ENCODE measurements around the gene TRIM7. TPM values are rescaled to one million over a fixed set of nuclear protein-coding genes. Genes with fewer than 3 reads are reported as not detected.

The TRIM7 gene
- total and polyA plus RNA-seq, 2 of the 4 experiments (the other 2 are of a cell fraction) = 0.54 to 1.0 TPM

DNA sequence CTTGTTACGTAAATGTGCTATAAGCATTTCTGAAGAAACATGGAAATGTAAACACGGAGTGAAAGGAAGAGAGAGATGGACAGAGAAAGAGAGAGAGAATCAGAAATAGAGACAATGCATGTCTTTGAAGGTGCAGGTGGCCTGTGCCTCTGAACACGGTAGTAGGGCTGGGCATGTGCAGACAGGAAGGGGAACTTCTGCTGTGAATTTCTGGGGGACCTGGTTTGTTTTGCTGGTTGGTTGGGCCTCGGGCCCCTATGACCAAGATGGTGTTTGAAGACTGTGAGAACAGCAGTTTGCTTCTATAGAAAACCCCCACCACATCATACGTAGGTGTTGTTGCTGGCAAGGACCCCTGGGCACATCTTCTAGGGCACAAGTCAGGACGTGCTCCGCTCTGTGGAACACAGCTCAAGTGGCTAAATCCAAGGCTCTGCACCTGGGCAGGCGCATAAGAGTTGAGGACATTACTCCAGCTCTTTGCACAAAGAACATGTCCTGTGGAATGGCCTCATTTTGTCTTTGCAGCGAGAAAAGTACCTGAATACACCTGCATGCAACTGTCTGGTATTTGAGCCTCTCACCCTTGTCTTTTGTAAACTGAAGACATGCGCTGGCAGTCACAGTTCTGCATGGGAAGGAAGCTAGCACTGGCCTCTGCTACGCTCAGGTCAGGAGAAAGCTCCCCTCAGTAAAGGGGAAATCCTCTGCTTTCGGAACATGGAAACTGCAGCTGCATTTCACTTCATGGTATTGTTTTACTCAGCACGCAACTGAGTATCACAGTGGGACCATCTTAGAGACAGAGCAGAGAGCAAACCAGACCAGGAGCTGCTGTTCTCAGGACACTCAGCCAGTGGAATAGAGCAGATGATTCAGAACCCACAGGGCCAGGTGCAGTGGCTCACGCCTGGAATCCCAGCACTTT lies 54.9 kb downstream of the TRIM7 start:
- H2AK9ac ChIP-seq (replicated peaks; ENCODE audit: low read depth, low read length, poor library complexity) = no peak overlapping the region
- CTCF ChIA-PET = no interaction called here
- DNase-seq (no peak), ATAC-seq (ENCODE audit: low read depth) (no peak)
- H4K8ac ChIP-seq (ENCODE audit: low read depth in 2 of 2, low read length in 2 of 2) = no peak overlapping the region
- TF ChIP-seq RCOR1 (IDR thresholded peaks at IDR 0.05; ENCODE audit: insufficient replicate concordance, low read length) (no peak), POLR2A (IDR thresholded peaks at IDR 0.05; ENCODE audit: low read depth, low read length) (no peak), MXI1 (IDR thresholded peaks at IDR 0.05; ENCODE audit: borderline replicate concordance, low read depth, low read length) (no peak), SMC3 (IDR thresholded peaks at IDR 0.05; ENCODE audit: low read depth, low read length) (no peak), RFX5 (IDR thresholded peaks at IDR 0.05; ENCODE audit: low read depth, low read length) (no peak), MAFK (IDR thresholded peaks at IDR 0.05; ENCODE audit: low read depth, low read length) (no peak), CEBPB (IDR thresholded peaks at IDR 0.05; ENCODE audit: low read depth, low read length) (no peak), NFE2L2 (IDR thresholded peaks at IDR 0.05; ENCODE audit: low read depth, low read length) (no peak), FOS (IDR thresholded peaks at IDR 0.05; ENCODE audit: low read depth, low read length) (no peak), RAD21 (IDR thresholded peaks at IDR 0.05; ENCODE audit: low read length) (no peak), MAZ (IDR thresholded peaks at IDR 0.05; ENCODE audit: borderline replicate concordance, low read depth, low read length) (no peak), CHD1 (IDR thresholded peaks at IDR 0.05; ENCODE audit: low read depth, low read length) (no peak)
- TF ChIP-seq, protein P1, sequence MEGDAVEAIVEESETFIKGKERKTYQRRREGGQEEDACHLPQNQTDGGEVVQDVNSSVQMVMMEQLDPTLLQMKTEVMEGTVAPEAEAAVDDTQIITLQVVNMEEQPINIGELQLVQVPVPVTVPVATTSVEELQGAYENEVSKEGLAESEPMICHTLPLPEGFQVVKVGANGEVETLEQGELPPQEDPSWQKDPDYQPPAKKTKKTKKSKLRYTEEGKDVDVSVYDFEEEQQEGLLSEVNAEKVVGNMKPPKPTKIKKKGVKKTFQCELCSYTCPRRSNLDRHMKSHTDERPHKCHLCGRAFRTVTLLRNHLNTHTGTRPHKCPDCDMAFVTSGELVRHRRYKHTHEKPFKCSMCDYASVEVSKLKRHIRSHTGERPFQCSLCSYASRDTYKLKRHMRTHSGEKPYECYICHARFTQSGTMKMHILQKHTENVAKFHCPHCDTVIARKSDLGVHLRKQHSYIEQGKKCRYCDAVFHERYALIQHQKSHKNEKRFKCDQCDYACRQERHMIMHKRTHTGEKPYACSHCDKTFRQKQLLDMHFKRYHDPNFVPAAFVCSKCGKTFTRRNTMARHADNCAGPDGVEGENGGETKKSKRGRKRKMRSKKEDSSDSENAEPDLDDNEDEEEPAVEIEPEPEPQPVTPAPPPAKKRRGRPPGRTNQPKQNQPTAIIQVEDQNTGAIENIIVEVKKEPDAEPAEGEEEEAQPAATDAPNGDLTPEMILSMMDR (conservative IDR thresholded peaks at IDR 0.05; ENCODE audit: low read depth, low read length) = no peak
- TF ChIP-seq, protein P2, sequence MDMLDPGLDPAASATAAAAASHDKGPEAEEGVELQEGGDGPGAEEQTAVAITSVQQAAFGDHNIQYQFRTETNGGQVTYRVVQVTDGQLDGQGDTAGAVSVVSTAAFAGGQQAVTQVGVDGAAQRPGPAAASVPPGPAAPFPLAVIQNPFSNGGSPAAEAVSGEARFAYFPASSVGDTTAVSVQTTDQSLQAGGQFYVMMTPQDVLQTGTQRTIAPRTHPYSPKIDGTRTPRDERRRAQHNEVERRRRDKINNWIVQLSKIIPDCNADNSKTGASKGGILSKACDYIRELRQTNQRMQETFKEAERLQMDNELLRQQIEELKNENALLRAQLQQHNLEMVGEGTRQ (IDR thresholded peaks at IDR 0.05; ENCODE audit: low read depth, low read length) = no peak
- TF ChIP-seq, protein P3, sequence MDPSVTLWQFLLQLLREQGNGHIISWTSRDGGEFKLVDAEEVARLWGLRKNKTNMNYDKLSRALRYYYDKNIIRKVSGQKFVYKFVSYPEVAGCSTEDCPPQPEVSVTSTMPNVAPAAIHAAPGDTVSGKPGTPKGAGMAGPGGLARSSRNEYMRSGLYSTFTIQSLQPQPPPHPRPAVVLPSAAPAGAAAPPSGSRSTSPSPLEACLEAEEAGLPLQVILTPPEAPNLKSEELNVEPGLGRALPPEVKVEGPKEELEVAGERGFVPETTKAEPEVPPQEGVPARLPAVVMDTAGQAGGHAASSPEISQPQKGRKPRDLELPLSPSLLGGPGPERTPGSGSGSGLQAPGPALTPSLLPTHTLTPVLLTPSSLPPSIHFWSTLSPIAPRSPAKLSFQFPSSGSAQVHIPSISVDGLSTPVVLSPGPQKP (IDR thresholded peaks at IDR 0.05; ENCODE audit: borderline replicate concordance, low read depth, low read length) = no peak
- no peak overlapping the region for H2BK120ac ChIP-seq (ENCODE audit: low read depth, low read length)
- H2BK20ac ChIP-seq (ENCODE audit: low read depth, low read length) = no peak overlapping the region
- no peak overlapping the region for H3K18ac ChIP-seq (ENCODE audit: low read depth, low read length)
- intact Hi-C loops (cut with micrococcal nuclease) (no loop called here), in situ Hi-C loops (cut with MboI; ENCODE audit: low sequenced_read_pairs) (loop anchor here (5.0 to 10.0 kb wide), 2 partner anchors 275 to 368 kb away; no protein-coding TSS in a partner anchor), dilution Hi-C loops (cut with HindIII; ENCODE audit: low sequenced_read_pairs, unreplicated experiment) (no loop called here)
- no peak overlapping the region for H3K23ac ChIP-seq (ENCODE audit: low read depth, low read length)
- H3K9ac ChIP-seq (ENCODE audit: low read depth, low read length) = no peak overlapping the region
- H2AK5ac ChIP-seq (ENCODE audit: low read depth, low read length) = no peak overlapping the region
- H3K9me3 ChIP-seq (ENCODE audit: control insufficient read depth, insufficient read depth, low read length) = no peaks in the 10 kb centered on the region
- no peak overlapping the region for H3K14ac ChIP-seq (replicated peaks; ENCODE audit: low read depth, low read length)
- no peak overlapping the region for H3K56ac ChIP-seq (ENCODE audit: extremely low read depth, insufficient read depth, low read length)
- no peak overlapping the region for H2BK5ac ChIP-seq (ENCODE audit: low read depth, low read length, poor library complexity, severe bottlenecking)
- no peak overlapping the region for H3K4me2 ChIP-seq (ENCODE audit: low read depth, low read length)
- no peak overlapping the region for H4K5ac ChIP-seq (ENCODE audit: low read depth, low read length)
- no TSS peak for BruUV-seq (replicated peaks)
- H3K27me3 ChIP-seq (ENCODE audit: control insufficient read depth, insufficient read depth, low read length) = no peaks in the 10 kb centered on the region
- H2BK15ac ChIP-seq (ENCODE audit: low read depth, low read length) = no peak overlapping the region
- H2AFZ ChIP-seq (replicated peaks; ENCODE audit: low read length, poor library complexity) = no peak overlapping the region
- H3K9me1 ChIP-seq (ENCODE audit: insufficient read depth, low read length) = no peaks in the 10 kb centered on the region
- no peak overlapping the region for H3K27ac ChIP-seq (ENCODE audit: insufficient read depth, low read length)
- no peak overlapping the region for H3K4ac ChIP-seq (ENCODE audit: low read depth, low read length)
- no peaks in the 10 kb centered on the region for H3K36me3 ChIP-seq (ENCODE audit: control insufficient read depth, insufficient read depth, low read length)
- no peak overlapping the region for H4K91ac ChIP-seq (ENCODE audit: insufficient read depth, low read depth, low read length)
- no peaks in the 10 kb centered on the region for H3K79me1 ChIP-seq (ENCODE audit: low read depth in 1 of 2, low read length in 2 of 2)
- 67% methylated on average over 11 of the region's 14 CpGs; no CpG with 5 or more reads in 1 of the 2 experiments for WGBS, 2 experiments (ENCODE audit: extremely low coverage in 2 of 2, insufficient read length in 1 of 2)
- no peak overlapping the region for H3K4me3 ChIP-seq (ENCODE audit: insufficient read depth, low read depth, low read length)
- H3K4me1 ChIP-seq (ENCODE audit: control insufficient read depth, insufficient read depth, low read length) = no peaks in the 10 kb centered on the region; the same call in 1 of the 2 replicates
- H4K20me1 ChIP-seq (ENCODE audit: insufficient read depth, low read length) = no peaks in the 10 kb centered on the region
- POLR2A ChIA-PET (ENCODE audit: unreplicated experiment) = no interaction called here

All from IMR-90 (cell line).